AG09309 (cell line): Measurements from ENCODE around the gene BCKDK.

Source experiments
- DNase-seq: peaks from one replicate; pipeline ENCODE4 v3.0.0-alpha.2; 2010; ENCODE audit warnings: low read depth
- H3K4me3 ChIP-seq: 2 replicates; pipeline ENCODE4 v1.5.1; 2011; ENCODE audit warnings: mild to moderate bottlenecking, low read depth, low read length, moderate library complexity; ENCODE audit not compliant: control insufficient read depth
- TF ChIP-seq, protein P1 (sequence below): IDR thresholded peaks from 2 replicates; pipeline ENCODE4 v1.5.1; 2011; ENCODE audit warnings: mild to moderate bottlenecking, low read depth, low read length, inconsistent platforms; ENCODE audit not compliant: insufficient read depth, control insufficient read depth; ENCODE audit errors: missing control alignments

Gene BCKDK

DNA sequence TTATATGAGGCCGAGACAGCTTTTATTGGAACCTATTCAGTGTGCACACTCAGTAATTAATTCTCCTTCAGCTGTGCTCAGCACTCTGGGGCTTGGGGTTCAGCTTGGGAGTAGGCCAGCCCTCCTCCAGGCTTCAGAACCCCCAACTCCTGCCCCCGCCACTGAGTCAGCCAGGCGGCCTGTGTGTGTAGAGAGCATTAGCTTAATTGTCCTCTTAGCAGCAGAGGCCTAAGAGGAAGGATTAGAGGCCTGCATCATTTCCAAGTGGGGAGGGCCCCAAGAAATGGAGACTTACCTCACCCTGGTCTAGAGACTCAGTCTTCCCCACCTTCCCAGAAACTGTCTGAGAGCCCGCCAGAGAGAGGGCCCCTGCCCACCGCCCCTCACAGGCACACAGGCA lies 20.2 kb upstream of the BCKDK start:
- TF ChIP-seq, protein P1, sequence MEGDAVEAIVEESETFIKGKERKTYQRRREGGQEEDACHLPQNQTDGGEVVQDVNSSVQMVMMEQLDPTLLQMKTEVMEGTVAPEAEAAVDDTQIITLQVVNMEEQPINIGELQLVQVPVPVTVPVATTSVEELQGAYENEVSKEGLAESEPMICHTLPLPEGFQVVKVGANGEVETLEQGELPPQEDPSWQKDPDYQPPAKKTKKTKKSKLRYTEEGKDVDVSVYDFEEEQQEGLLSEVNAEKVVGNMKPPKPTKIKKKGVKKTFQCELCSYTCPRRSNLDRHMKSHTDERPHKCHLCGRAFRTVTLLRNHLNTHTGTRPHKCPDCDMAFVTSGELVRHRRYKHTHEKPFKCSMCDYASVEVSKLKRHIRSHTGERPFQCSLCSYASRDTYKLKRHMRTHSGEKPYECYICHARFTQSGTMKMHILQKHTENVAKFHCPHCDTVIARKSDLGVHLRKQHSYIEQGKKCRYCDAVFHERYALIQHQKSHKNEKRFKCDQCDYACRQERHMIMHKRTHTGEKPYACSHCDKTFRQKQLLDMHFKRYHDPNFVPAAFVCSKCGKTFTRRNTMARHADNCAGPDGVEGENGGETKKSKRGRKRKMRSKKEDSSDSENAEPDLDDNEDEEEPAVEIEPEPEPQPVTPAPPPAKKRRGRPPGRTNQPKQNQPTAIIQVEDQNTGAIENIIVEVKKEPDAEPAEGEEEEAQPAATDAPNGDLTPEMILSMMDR, result no peak
- no peak for DNase-seq
- H3K4me3 ChIP-seq, result no peak overlapping the region

- DNase-seq, result no peak
- TF ChIP-seq, protein P1, result no peak
- H3K4me3 ChIP-seq, result no peak within 1 kb of the TSS
These were observed 19.6 kb upstream of the BCKDK start, which contains the start of gene PRSS53 for GRCh38 chr16:31088459-31089183. Gene PRSS53, minus strand, starts transcription at chr16:31088943. Its CDS starts 134 bp downstream, at chr16:31088809.

GRCh38 chr16:31089199-31089598 lies 19.0 kb upstream of the BCKDK start:
- DNase-seq, result no peak
- TF ChIP-seq, protein P1, result no peak
- H3K4me3 ChIP-seq, result no peak overlapping the region

DNA sequence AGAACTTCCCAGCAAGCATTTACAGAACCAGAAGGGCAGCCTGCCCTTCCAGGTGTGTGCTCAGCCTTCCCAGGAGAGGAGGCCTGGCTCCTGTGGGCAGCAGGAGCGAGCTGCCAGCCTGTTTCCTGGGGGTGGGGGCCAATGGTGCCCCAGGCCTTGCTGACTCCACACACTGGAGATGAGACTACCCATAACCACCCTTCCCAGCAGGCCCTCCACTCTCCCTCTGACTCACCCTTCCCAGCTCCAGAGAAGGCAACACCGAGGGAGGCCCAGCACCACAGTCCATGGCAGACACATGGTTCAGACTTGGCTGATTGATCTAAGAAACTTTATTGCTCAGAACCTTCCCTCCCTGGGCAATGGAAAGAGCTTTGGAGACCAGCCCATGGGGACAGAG lies 17.6 kb upstream of the BCKDK start:
- no peak for DNase-seq

DNA sequence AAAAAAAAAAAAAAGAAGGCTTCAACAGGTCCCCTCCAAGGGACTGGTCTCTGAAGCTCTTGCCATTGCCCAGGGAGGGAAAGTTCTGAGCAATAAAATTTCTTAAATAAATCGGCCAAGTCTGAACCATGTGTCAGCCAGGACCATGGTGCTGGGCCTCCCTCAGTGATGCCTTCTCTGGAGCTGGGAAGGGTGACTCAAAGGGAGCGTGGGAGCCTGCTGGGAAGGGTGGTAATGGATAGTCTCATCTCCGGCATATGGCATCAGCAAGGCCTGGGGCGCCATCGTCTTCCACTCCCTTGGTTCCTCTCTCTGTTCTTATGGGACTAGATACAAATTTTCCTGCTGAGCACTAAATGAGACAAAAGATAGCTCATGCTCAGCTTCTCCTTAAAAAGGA lies 15.9 kb upstream of the BCKDK start:
- no peak overlapping the region for H3K4me3 ChIP-seq
- TF ChIP-seq, protein P1, result no peak
- peak; percentile 42 for DNase-seq

More for the DNA sequence above, 17.6 kb upstream of the BCKDK start:
- TF ChIP-seq, protein P1, result no peak
- no peak overlapping the region for H3K4me3 ChIP-seq

GRCh38 chr16:31093132-31093703 lies 15.0 kb upstream of the BCKDK start:
- DNase-seq, result no peak
- TF ChIP-seq, protein P1, result no peak
- peak overlapping the region; percentile 97 for H3K4me3 ChIP-seq
